Renal cortical epithelial cell (primary cell): ENCODE data around the gene JTB. TPM values are rescaled to one million over a fixed set of nuclear protein-coding genes. Genes with fewer than 3 reads are reported as not detected.

Experiments used
- DNase-seq: peaks from one replicate; pipeline ENCODE4 v3.0.0-alpha.2; 2011; ENCODE audit warnings: low read depth
- total RNA-seq: library from RNA; depleted of rRNA; stranded (reverse); fragments of >200 nt; gene quantifications from 2 replicates; pipeline ENCODE4 v1.2.3, GENCODE V29; 2014

The JTB gene
- total RNA-seq, 1 donor from 2014 or later: 116 TPM

GRCh38 chr1:153954826-153955225 is 22.6 kb downstream of the JTB start:
- no peak for DNase-seq

DNA sequence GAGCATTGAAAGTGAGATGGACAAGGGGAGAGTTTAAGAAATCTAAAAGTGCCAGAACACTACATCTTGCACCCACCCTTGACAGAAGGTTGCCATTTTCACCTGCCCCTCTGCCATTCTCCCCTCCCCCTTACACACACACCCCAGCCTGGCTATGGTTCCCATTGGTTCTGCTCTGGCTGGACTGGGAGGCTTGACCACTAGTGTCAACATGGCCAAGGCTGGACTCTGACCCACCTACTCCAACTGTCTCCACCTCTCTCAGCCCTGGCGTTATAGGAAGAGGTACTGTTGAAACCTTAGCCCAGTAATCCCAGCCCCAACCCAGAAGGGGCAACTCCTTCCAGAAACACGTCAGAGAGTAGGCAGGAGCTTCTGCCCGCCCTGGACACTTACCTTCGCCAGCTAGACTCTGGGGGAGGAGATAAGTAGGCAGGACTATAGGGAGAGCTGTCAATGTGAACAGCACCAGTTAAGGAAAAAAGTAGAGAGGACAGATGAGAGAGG is 23.6 kb downstream of the JTB start:
- DNase-seq: no peak

DNA sequence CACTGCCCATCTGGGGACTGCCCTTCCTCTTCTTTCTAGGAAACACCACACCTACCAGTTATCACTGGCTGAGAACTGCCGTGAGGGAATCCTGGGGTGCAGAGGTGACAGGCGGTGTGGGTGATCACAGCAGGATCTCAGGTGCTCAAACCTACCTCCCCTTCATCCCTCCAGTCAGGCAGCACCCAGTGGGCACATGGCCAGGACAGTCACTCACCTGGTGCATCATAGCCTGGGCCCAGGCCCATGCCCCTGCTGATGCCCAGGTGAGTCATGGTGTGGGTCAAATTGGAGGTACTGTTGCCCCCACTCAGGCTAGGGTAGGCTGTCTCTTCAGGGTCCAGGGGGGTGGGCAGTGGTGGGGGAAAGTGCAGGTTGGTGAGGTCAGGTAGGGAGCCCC is 25.7 kb downstream of the JTB start:
- no peak for DNase-seq

DNA sequence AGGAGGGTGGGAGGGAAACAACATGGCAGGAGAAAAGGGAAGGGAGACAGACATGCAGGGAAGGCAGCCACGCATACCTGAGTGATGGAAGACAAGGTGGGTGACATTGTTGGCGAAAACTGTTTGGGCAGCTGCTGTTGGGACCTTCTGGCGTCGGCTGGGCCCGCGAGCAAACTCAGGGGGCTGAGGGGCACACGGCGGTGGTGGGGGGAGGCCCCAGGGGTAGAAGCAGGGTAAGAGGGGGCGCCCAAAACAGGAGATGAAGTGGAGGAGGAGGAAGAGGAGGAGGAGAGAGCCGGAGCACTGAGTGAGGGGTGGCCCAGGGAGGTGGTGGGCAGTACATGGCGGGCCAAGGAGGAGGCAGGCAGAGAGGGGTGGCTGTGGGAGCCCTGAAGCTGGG is 26.3 kb downstream of the JTB start:
- no peak for DNase-seq

- DNase-seq: peak; percentile 38
Measured at GRCh38 chr1:153946622-153947241, 30.7 kb downstream of the JTB start, which contains the start of gene DENND4B. DENND4B (minus strand) TSS chr1:153946718; CDS start chr1:153944374, 2,344 bp downstream.

GRCh38 chr1:153945795-153946621 is 31.5 kb downstream of the JTB start:
- peak; percentile 20 for DNase-seq

- peak; percentile 30 for DNase-seq
Measured at GRCh38 chr1:153945131-153945794, 32.2 kb downstream of the JTB start.

GRCh38 chr1:153944827-153945117 is 32.7 kb downstream of the JTB start:
- no peak for DNase-seq

- DNase-seq: no peak
Measured at GRCh38 chr1:153944005-153944826, 33.3 kb downstream of the JTB start.

DNA sequence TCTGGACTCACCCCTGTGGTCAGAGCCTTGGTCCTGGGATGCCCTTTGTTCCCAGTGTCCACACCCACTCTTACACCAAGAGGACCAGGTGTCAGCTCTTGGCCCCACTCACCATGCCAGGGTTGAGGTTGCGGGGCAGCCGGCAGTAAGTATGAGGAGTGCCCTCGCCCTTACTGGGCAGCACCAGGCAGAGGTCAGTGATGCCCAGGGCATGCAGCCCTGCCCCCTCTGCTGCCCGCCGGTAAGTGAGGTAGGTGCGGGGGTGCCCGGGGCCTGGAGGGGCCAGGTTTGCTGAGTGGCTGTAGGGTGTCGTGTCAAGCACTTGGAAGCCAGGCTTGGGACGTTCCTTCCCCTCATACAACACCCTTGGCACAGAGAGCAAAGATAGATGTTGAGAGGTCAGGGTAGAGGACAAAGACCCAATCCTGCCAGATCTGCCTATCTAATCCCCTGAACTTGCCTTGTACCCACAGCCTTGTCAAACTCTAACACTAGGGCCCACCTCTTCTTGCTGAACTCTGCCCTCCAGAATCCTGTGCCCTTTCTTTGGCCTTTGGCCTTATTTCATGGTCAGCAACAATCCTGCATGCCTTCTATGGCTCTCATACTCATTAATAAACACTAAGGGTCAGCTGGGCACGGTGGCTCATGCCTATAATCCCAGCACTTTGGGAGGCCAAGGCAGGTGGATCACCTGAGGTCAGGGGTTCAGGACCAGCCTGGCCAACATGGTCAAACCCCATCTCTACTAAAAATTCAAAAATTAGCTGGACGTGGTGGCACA is 34.5 kb downstream of the JTB start:
- DNase-seq: no peak

- DNase-seq: no peak
Measured at GRCh38 chr1:153941826-153942725, 35.4 kb downstream of the JTB start.

DNA sequence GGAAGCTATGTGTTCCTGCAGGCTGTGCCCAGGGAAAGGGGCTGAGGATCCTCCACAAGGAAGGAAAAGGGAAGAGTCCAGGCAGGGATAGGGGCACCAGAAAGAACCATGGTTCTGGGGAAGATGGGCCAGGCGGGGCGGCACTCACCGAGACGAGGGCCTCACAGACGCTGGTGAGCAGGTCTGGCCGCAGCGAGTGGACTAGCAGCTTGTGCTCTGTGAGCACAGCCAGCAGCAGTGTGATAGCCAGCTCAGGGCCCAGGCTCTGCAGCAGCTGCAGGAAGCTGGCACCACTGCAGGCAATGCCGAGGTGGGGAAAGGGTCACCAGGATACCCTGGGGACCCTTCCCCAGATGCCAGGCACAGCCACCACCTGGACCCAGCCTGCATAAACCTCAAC is 36.7 kb downstream of the JTB start:
- DNase-seq: no peak

GRCh38 chr1:153939476-153939875 is 38.0 kb downstream of the JTB start:
- no peak for DNase-seq

GRCh38 chr1:153938996-153939395 is 38.5 kb downstream of the JTB start:
- no peak for DNase-seq

- no peak for DNase-seq
Measured at GRCh38 chr1:153937331-153937730, 40.1 kb downstream of the JTB start.

DNA sequence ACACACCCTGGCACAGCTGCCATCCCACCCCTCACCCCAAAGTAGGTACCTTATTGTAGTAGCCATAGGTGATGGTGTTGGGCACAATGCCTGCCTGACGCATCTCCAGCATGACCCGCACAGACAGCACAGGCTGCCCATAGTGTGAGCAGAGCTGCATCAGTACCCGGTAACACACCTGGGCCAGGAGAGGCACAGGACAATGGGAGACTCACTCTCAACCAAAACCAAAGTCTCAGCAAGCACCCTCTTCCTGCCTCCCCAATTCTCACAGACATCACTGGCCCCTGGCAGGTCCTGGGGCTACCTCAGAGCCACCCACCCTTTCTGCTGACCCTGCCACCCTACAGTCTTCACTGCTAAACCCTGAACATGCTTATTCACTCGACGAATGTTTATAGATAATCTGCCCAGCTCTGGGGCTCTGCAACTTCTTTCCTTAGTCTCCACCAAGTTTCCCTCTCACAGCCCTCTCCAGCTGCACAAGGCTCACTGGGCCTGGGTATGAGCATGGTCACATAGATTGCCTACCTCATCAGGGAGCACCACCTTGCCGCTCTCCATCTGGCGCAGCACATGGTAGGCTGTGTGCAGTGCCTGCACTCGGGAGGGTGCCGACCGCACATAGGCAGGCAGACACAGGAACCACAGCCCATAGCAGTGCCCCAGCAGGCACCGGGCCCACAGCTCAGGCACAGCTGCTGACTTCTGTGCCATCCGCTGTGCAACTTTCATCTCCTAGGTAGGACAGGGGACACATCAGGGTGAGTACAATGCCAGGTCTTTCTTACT is 41.3 kb downstream of the JTB start:
- no peak for DNase-seq

- no peak for DNase-seq
Measured at GRCh38 chr1:153934746-153935145, 42.7 kb downstream of the JTB start.

GRCh38 chr1:153933955-153934354 is 43.5 kb downstream of the JTB start:
- DNase-seq: no peak

- DNase-seq: no peak
Measured at GRCh38 chr1:153933430-153933829, 44.0 kb downstream of the JTB start.
